ENCODE measurements around the gene DDX39B.
"Not testable (repeated sequence)": the region's sequence is repeated elsewhere in the genome, so short reads cannot be mapped to it uniquely, and the experiment has no call there.

Gene DDX39B

GRCh38 chr6:31525932-31526591 is 15.7 kb downstream of the DDX39B start:
- peak; percentile 9 for DNase-seq

- DNase-seq: no peak
Measured at GRCh38 chr6:31525553-31525931, 16.3 kb downstream of the DDX39B start.

DNA sequence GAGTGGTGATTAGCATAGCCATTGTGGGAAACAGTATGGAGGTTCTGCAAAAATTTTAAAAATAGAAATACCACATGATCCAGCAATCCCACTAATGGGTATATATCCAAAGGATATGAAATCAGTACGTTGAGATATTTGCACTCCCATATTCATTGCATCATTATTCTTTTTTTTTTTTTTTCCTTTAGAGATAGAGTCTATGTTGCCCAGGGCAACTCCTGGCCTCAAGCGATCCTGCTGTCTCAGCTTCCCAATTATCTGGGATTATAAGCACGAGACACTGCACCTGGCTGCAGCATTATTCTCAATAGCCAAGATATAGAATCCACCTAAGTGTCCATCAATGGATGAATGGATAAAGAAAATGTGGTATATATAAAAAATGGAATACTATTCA is 20.0 kb downstream of the DDX39B start:
- no peak for DNase-seq

DNA sequence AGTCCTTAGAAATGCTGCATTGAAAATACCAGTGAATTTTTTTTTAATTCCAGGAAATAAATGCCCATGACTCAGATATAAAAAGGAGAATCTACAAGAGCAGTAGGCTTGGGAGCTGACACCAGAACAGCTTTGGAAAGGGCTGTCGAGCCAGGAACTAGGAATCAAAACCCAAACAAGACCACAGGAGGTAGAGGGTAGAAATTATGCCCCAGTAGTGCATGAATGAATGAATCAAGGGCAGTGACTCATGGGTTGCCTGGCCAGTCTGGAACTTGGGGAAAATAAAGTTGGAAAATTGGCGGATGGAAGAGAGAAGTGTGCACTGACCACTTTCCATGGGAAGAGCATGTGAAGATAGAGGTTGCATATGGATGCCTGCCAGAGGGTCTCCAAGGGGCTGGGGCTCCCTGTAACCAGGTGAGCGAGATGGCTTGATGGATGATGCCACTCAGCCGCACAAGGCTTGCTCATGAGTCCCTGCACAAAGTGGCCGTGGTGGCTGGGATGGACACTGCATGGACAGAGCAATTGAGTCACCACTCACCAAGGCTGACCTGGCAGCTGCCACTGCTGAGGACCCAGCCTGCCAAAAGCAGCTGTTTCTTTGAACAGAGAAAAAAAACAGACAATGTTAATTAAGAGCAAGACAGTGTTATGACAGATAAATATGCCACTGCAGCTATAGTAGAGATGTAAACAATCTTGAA is 28.2 kb downstream of the DDX39B start:
- no peak for DNase-seq

DNA sequence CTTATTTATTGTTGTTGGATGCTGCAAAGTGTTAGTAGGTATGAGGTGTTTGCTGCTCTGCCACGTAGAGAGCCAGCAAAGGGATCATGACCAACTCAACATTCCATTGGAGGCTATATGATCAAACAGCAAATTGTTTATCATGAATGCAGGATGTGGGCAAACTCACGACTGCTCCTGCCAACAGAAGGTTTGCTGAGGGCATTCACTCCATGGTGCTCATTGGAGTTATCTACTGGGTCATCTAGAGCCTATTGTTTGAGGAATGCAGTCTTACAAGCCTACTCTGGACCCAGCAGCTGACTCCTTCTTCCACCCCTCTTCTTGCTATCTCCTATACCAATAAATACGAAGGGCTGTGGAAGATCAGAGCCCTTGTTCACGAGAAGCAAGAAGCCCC is 31.8 kb downstream of the DDX39B start:
- no peak for DNase-seq

DNA sequence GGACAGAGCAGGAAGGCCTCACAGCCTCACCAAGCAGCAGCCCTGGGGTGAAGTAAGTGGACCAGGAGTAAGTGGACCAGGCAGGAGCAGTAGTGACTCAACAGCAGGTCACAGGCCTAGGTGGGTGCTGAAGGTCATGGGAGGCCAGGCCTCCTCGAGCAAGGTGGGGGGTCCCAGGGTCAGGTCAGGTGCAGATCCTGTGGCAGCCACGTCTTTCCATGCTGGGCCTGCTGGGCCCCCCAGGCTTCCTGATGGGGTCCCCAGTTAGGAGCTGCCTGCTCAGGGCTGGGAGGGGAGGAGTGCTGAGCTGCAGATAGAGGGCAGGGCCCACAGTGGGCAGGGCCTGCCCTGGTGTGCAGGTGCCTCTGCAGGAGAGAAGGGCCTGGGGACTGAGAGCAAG is 32.8 kb downstream of the DDX39B start:
- DNase-seq: not testable (repeated sequence)

- no peak for DNase-seq
Measured at GRCh38 chr6:31502586-31502985, 39.2 kb downstream of the DDX39B start.

- not testable (repeated sequence) for DNase-seq
Measured at GRCh38 chr6:31499648-31500047, 42.2 kb downstream of the DDX39B start.

GRCh38 chr6:31498748-31499147 is 43.1 kb downstream of the DDX39B start:
- no peak for DNase-seq

DNA sequence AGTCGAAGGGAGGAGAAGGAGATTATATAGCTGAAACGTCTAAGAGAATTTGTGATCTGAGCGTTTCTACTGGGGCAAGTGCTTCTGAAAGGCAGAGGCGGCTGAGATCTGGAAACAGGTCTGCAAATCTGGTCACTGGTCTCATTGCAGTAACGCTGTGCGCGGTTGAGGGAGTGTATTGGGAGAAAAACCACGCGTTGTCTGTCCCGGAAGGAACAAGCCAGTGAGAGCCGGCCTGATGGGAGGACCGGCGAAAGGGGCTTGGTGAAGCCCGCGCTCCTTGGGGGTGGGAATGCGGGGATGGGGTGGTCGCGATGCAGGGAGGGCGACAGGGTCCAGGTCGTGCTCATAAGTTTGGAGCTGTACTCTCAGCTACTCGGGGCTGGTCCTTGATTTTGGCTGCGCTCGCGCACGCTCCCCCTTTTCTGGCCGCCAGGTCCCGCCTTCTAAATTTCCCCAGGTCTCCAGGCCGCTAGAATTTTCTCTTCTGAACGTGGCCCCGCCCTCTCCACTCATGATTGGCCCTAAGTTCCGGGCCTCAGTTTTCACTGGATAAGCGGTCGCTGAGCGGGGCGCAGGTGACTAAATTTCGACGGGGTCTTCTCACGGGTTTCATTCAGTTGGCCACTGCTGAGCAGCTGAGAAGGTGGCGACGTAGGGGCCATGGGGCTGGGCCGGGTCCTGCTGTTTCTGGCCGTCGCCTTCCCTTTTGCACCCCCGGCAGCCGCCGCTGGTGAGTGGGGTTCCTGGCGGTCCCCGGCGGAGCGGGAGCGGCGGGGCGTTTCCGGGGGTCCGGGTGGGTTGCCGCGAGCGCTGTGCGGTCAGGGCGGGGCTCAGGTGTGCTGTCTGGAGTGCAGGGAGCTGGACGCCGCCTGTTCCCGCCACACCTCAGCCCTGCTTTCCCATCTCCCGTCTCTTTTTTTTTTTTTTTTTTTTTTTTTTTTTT is 44.0 kb downstream of the DDX39B start, which contains the start of gene MICB:
Gene MICB (plus strand): TSS at position 615 of the 946 bp plus-strand sequence. CDS start 49 bp downstream, at position 664.
- peak; percentile 54 for DNase-seq

DNA sequence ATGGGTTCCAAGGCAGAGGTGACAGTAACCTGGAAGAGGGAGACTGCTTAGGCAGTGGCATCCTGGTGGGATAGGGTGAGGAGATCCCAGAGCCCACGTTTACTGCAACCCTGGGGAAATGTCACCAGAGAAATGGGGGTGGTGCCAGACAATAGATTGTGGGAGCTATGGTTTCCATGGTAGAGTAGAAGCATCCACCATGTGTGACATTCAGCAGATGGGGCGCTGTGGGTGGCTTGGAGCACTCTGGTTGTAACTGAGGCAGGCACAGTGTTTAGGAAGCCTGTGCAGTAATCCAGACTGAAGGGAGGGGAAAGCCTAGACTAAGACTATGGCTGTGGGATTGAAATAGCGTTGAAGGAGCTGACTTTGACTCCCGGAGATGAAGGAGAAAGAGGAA is 45.0 kb downstream of the DDX39B start:
- DNase-seq: not testable (repeated sequence)

- DNase-seq: no peak
Measured at GRCh38 chr6:31495580-31495979, 46.2 kb downstream of the DDX39B start.

GRCh38 chr6:31493875-31494694 is 47.7 kb downstream of the DDX39B start:
- DNase-seq: peak; percentile 32

DNA sequence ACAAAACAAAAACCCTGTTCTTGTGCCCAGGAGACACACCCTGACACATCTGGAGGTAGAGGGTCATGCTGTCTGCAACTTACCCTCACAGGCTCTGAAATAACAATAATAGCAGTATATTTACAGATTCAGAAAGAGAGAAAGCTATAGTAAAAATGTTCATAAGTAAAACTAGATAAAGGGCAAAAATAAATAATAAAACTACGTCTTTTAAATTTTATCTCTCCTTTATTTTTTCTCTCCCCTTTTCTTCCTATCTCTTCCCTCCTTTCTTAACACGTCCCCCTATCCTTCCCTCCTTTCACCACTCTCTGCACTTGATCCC is 48.3 kb downstream of the DDX39B start:
- DNase-seq: not testable (repeated sequence)

DNA sequence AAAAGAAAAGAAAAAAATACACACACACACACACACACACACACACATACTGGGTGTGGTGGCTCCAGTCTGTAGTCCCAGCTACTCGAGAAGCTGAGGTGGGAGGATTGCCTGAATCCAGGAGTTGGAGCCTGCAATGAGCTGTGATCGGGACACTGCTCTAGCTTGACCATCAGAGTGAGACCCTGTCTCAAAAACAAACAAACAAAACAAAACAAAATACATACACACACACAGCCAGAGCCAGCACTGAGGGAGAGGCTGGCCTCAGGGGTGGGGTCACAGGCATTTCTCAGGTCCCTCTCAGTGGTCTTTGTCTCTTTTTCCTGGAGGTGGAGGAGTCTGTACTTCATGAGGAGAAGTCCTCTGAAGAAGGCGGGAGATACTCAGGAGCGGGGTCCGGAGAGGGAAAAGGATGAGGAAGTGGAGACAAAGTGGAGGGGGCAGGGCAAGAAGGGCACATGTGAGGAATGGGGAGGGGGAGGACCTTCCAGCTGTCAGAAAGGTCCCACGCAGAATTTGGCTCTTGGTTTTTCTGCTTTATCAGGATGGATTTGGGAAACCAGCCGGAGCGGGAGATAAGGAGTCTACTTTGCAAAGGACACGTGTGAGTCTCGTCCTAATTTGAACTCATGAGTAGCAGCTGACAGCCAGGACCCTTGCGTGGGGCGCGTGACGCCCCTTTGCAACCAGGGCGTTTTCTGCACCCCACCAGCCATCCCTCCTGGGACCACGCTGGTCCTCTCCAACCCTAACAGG is 51.5 kb downstream of the DDX39B start:
- DNase-seq: no peak

GRCh38 chr6:31489086-31489485 is 52.7 kb downstream of the DDX39B start:
- DNase-seq: no peak

GRCh38 chr6:31487674-31488073 is 54.1 kb downstream of the DDX39B start:
- DNase-seq: not testable (repeated sequence)

GRCh38 chr6:31486065-31486837 is 55.6 kb downstream of the DDX39B start:
- not testable (repeated sequence) for DNase-seq

DNA sequence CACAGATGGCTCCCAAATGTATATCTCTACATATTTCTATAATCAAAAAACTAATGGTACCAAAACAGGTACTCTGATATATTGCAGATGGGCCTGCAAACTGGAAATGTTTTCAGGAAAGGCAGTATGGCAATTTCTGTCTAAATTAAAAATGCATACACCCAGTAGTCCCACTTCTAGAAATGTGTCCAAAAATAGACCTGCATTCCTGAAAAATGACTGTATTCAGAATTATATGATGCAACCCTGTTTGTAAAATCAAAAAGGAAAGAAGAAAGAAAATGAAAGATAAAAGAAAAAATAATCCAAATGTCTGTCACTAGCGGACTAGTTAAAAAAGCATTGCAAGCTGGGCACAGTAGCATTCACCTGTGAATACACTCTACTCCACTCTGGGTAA is 56.7 kb downstream of the DDX39B start:
- no peak for DNase-seq

- no peak for DNase-seq
Measured at GRCh38 chr6:31483392-31483791, 58.4 kb downstream of the DDX39B start.

DNA sequence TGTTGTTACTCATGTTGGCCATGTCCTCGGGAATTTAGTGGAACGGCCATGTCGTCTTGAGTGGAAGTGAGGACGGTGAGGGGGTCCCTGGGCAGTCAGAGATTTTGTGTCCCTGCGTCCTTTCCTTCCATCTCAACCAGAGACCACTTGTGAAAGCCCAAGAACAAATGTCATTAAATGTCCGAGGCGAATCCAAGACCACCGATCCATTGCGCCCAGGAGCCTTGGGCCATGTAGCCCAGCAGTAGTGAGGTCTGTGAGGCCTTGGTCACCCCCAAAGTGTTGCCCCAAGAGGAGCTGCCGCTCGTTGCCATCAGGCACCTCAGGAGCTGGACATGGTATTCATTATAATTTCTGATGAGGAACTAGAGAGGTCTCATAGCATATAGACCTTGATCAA is 61.2 kb downstream of the DDX39B start:
- DNase-seq: no peak
